ENCODE data around the gene TEKT3.
A peak's percentile ranks its signal among the peaks of the same experiment; 100 is the strongest.

TEKT3 gene

GRCh38 chr17:15265131-15265530, 76.3 kb downstream of the TEKT3 start, which contains the start of gene PMP22:
PMP22 (minus strand) TSS chr17:15265326; CDS start chr17:15260727, 4,599 bp downstream.
- no peak for DNase-seq (ENCODE audit: low read depth in 2 of 2)

GRCh38 chr17:15264542-15264941, 76.9 kb downstream of the TEKT3 start:
- no peak for DNase-seq (ENCODE audit: low read depth in 2 of 2)

- no peak for DNase-seq (ENCODE audit: low read depth in 2 of 2)
These were observed 77.7 kb downstream of the TEKT3 start for GRCh38 chr17:15263680-15264079.

- no peak for DNase-seq (ENCODE audit: low read depth in 2 of 2)
These were observed 78.2 kb downstream of the TEKT3 start for GRCh38 chr17:15263206-15263579.

- DNase-seq (ENCODE audit: low read depth in 2 of 2), result no peak
These were observed 78.8 kb downstream of the TEKT3 start for GRCh38 chr17:15262291-15263205.

GRCh38 chr17:15261802-15262290, 79.6 kb downstream of the TEKT3 start:
- no peak for DNase-seq (ENCODE audit: low read depth in 2 of 2)

GRCh38 chr17:15261258-15261801, 80.1 kb downstream of the TEKT3 start:
- DNase-seq (ENCODE audit: low read depth in 2 of 2), result no peak

- DNase-seq (ENCODE audit: low read depth in 2 of 2), result no peak
These were observed 80.8 kb downstream of the TEKT3 start for GRCh38 chr17:15260376-15261257.

- no peak for DNase-seq (ENCODE audit: low read depth in 2 of 2)
These were observed 83.4 kb downstream of the TEKT3 start for GRCh38 chr17:15257796-15258512.

- peak in 1 of 2 donors; percentile 26 for DNase-seq (ENCODE audit: low read depth in 2 of 2)
These were observed 84.1 kb downstream of the TEKT3 start for GRCh38 chr17:15257258-15257788.

GRCh38 chr17:15256689-15257088, 84.7 kb downstream of the TEKT3 start:
- DNase-seq (ENCODE audit: low read depth in 2 of 2), result no peak

GRCh38 chr17:15255713-15256454, 85.5 kb downstream of the TEKT3 start:
- DNase-seq (ENCODE audit: low read depth in 2 of 2), result no peak

All from stimulated activated CD8-positive, alpha-beta memory T cell treated with anti-CD3 and anti-CD28 coated beads, Interleukin-7, amount 100 ng/mL, for 1 hour (primary cell).